ENCODE results near the gene CLCNKB.

Gene CLCNKB

GRCh38 chr1:16099412-16099811 lies 55.8 kb downstream of the CLCNKB start:
- Mint-ChIP-seq H3K4me3 (no peak overlapping the region), H3K27ac (no peak overlapping the region), H3K36me3 (no peaks in the 10 kb centered on the region), H3K27me3 (peaks cover 30% of the 10 kb centered on the region), H3K4me1 (no peaks in the 10 kb centered on the region), H3K9me3 (peaks cover 3% of the 10 kb centered on the region)
- ATAC-seq = no peak

- H3K36me3 Mint-ChIP-seq = no peaks in the 10 kb centered on the region
- H3K9me3 Mint-ChIP-seq = peaks cover 6% of the 10 kb centered on the region
- ATAC-seq = no peak
- no peaks in the 10 kb centered on the region for H3K4me1 Mint-ChIP-seq
- peaks cover 17% of the 10 kb centered on the region for H3K27me3 Mint-ChIP-seq
- H3K27ac Mint-ChIP-seq = no peak overlapping the region
- H3K4me3 Mint-ChIP-seq = no peak overlapping the region
Measured at GRCh38 chr1:16101623-16102022, 58.0 kb downstream of the CLCNKB start.
